Cardiac septum (tissue), 1 donor: ENCODE data around the gene RAET1E. TPM values are rescaled to one million over a fixed set of nuclear protein-coding genes. Genes with fewer than 3 reads are reported as not detected.
A peak's percentile ranks its signal among the peaks of the same experiment; 100 is the strongest.
"Not testable (repeated sequence)": the region's sequence is repeated elsewhere in the genome, so short reads cannot be mapped to it uniquely, and the experiment has no call there.

Source experiments
- DNase-seq: peaks from one replicate; pipeline ENCODE4 v3.0.0-alpha.2; 2020; ENCODE audit warnings: low spot score
- intact Hi-C: fragments of 100-400 bp; cut with DNase I; formaldehyde crosslinking; loops from one replicate; pipeline ENCODE4 v1.14.0; 2022
- long read RNA-seq: library from polyadenylated mRNA; unstranded; transcript quantifications from one replicate; pipeline ENCODE4 v2.0.0, GENCODE V29; 2021
- total RNA-seq: library from RNA; stranded (reverse); fragmentation: NEBNext Ultra II Directional; extraction: Animal tissue kit (Norgen Biotek cat#: 25700); gene quantifications from one replicate; pipeline ENCODE4 v1.2.1, GENCODE V29; 2021
- donor health status: DM: no; HTN: no; CAD: no.

RAET1E gene, protein sequence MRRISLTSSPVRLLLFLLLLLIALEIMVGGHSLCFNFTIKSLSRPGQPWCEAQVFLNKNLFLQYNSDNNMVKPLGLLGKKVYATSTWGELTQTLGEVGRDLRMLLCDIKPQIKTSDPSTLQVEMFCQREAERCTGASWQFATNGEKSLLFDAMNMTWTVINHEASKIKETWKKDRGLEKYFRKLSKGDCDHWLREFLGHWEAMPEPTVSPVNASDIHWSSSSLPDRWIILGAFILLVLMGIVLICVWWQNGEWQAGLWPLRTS
- total RNA-seq, result not detected
- long read RNA-seq, result 0 reads

DNA sequence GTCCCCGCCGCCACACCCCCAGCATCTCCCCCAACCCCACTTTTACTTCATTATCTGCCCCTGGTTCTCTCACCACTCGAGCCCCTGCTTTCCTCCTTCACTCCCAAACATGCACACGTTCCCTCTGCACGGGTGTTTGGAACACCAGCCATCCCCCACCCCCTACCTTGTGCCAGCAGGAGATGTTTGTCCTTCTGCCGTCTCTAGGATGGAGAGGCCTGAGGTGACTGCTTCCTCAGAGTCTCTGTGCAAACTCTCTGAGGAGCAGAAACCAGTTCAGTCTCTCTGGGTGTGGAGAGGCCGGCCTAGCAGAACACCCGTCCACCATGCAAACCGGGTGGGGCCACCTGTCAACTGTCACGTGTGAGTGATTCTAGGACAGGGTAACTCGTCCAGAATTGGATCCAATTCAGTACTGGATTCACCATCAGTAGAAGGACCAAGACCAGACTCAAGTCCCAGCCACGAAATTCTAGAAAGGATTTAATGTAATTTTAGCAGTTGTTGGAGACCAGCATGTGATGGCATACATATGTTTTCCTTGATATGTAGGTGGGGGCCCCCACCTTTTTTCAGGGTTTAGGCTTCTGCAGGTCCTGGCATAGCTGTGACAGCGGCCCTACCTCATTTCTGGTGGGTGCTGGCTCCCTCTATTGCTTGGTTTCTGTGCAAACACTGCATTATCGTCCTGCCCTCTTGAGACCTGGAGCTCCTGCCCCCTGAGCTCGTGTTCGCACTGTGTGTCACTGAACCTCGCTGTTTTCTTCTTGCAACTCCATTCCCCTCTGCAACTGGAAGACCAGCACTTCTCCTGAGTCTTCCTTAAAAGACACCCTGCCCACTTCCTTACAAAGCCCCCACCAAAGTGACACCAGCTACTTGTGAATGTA lies at the start of gene RAET1E:
RAET1E (minus strand) TSS at position 259 of the 890 bp plus-strand sequence. CDS start 7,212 bp downstream, outside the sequence.
- DNase-seq, result peak; percentile 58
- intact Hi-C loops, result no loop called here

DNA sequence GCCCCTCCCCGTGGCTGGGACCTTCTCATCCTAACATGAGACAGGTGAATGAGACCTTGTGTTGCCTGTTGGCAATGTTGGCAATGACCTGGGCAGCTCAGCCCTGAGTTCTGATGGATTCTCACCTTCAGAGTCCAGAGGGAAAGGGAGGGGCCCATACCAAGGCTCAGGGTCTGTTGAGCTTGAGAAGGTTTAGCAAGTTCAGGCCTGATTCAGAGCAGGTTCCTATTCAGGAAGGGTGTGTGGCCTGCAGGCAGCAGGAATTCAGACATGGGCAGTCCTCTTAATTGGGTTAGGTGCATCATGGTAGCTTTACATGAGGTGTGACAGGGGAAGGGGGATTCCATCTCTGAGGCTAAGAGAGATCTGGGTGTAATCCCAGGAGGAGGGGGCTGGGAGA lies 49.6 kb upstream of the RAET1E start:
- DNase-seq, intact Hi-C loops: not testable (repeated sequence)

DNA sequence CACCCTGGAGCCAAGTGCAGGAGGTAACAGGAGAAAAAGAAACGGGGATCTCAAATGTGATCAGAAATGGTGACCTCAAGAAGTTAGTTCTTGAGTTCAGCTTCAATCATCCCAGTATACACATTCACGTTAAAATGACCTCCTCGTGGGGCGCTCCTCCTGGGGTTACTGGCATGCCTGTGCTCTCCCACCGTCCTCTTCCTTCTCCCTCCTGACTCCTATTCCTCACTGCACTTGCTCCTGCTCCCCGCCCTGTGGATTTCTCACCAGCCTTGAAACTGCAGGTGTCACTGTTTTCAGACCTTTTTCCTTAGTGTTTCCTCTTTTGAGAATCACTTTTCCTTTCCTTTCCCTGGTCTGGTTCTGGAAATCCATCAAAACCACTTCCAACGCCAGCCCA lies 48.7 kb upstream of the RAET1E start:
- intact Hi-C loops, result not testable (repeated sequence)
- peak; percentile 33 for DNase-seq

DNA sequence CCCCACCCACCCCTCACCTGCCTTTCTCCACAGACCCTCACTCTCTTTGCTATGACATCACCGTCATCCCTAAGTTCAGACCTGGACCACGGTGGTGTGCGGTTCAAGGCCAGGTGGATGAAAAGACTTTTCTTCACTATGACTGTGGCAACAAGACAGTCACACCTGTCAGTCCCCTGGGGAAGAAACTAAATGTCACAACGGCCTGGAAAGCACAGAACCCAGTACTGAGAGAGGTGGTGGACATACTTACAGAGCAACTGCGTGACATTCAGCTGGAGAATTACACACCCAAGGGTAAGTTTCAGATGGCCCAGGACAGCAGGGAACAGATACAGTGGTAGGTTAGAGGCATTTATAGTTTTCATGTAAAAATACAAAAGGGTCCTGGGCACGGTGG lies 47.4 kb upstream of the RAET1E start:
- intact Hi-C loops, result not testable (repeated sequence)
- DNase-seq, result peak; percentile 22

DNA sequence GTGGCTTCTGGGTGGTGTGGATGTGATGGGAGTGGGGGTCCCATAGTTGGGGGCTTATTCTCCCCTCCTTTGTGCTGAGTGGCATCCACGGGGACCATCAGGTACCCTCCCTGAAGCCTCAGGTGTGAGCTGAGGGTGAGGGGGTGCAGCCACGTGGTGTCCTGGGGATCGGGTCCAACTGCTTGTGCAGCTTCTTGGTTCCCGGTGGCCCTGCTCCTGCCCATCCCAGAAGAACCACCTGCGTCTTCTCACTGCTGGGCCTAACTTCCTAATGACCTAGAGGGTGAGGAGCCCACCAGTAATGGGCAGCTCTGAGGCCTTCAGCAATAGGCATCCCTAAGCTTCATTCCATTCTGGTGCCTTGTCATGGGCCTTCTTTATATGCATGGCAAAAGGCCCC lies 45.4 kb upstream of the RAET1E start:
- peak; percentile 62 for DNase-seq
- intact Hi-C loops, result not testable (repeated sequence)

DNA sequence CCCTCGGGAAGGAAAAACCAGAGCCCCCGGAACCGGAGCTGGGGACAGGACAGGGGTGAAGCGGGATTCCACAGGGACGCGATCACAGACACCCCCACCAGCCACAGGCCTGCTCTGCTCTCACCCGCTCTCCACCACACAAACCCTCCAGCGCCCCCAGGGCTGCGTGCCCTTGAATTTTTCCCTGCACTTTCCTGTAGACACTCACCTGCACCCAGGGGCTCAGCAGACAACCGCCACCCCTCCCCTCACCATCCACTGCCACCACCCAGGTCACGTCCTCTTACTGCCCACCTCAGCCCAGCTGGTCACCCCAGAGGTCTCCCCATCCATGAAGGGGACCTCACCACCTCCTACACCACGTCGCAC lies 44.5 kb upstream of the RAET1E start:
- intact Hi-C loops, result no loop called here
- peak; percentile 41 for DNase-seq

DNA sequence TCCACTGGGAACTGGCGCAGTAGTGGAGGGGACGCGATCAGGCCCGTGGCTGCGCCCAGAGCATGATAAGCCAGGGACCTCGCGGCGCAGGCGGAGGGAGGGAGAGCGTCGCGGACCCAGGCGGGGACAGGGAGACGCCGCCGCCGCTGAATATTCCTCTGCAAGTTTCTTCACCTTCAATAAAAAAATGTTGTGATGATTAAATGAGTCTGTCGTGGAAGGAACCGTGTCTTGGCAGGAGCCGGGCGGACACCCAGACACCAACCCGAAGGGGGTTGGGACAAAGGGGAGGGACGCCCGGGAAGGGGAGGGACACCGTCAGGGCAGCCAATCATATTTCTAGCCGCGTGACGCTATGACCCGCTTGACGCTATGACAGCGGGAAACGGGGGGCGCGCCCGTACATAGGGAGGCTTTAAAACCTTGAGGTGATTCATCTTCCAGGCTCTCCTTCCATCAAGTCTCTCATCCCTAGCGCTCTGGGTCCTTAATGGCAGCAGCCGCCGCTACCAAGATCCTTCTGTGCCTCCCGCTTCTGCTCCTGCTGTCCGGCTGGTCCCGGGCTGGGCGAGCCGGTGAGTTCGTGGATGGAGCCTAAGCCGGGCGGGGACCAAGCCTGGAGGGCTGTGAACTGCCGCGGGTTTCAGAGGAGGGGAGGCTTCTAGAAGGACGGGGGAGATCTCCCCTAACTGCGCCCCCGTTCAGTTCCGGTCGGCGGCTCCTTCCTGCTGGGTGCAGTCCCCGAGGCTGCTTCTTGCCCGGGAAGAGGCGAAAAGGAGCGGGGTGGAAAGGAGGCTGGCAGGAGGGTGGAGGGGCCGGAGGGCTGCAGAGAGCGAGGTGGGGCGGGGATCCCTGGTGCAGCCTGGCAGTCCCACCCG lies 43.9 kb upstream of the RAET1E start, which contains the start of gene ULBP2:
ULBP2 (plus strand) TSS at position 432 of the 878 bp plus-strand sequence; CDS start at position 491, 59 bp downstream.
- intact Hi-C loops, result loop anchor here (2.0 kb wide), 1 partner anchor 63 kb away; no protein-coding TSS in a partner anchor
- peak; percentile 93 for DNase-seq

DNA sequence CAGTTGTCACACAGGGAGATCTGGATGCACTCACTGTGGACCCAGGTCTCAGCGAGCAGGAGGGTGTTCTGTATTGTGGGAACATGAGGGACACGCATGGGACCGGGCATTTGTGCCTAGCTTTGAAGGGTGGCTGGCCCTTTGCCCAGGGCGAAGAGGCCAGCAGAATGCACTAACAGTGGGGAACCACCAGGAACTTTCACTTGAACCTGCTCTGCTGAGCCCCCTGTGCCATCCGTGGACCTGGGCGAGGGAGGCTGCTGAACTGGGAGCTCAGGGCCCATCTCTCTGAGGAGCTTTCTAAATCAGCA lies 42.7 kb upstream of the RAET1E start:
- DNase-seq, result peak; percentile 61
- intact Hi-C loops, result loop anchor here (2.0 kb wide), 1 partner anchor 64 kb away; no protein-coding TSS in a partner anchor

DNA sequence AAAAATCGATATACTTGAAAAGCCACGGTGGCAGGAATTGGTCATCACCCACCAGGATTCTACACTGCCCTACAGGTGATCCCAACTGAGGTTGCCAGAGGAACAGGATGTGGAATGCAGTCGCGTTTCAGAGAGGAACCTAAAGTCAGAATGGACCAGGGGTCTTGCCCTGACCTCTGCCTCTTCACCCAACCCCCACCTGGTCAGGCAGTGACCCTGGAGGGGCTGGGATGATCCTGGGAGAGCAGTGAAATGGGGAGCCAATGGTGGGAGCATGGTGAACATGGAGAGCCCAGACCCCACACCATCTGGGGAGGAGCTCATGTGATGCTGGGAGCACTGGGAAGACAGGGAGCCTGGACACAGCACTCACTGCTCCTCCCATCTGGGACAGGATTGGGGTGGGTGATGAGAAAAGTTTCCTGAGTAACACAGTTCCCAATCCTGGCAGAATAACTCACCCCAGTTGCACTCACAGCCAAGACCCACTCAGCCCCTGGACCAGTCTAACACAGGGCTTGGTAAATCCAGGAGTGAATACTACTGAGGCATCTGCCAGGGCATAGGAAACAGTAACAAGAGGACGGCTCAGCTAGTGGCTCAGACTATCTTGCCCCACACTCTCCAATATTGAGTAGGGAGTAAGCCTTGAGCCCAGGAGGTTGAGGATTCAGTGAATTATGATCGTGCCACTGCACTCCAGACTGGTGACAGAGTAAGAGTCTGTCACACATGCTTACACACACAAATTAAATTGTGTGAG lies 42.2 kb upstream of the RAET1E start:
- intact Hi-C loops, result loop anchor here (2.0 kb wide), 1 partner anchor 65 kb away; no protein-coding TSS in a partner anchor
- DNase-seq, result peak; percentile 39

DNA sequence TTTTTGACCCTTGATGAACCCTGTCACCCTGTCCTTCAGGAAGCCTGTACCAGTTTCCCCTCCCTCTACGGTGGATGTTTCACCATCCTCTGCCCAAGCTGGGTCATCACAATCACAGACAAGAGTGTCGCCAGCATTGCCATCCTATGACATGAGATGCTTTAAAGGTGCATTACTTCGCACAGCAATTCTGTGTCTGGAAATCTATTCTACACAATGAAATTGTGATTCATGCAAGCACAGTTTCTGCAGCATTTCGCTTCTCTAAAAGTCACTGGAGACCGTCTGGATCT lies 41.4 kb upstream of the RAET1E start:
- peak; percentile 17 for DNase-seq
- intact Hi-C loops, result no loop called here

DNA sequence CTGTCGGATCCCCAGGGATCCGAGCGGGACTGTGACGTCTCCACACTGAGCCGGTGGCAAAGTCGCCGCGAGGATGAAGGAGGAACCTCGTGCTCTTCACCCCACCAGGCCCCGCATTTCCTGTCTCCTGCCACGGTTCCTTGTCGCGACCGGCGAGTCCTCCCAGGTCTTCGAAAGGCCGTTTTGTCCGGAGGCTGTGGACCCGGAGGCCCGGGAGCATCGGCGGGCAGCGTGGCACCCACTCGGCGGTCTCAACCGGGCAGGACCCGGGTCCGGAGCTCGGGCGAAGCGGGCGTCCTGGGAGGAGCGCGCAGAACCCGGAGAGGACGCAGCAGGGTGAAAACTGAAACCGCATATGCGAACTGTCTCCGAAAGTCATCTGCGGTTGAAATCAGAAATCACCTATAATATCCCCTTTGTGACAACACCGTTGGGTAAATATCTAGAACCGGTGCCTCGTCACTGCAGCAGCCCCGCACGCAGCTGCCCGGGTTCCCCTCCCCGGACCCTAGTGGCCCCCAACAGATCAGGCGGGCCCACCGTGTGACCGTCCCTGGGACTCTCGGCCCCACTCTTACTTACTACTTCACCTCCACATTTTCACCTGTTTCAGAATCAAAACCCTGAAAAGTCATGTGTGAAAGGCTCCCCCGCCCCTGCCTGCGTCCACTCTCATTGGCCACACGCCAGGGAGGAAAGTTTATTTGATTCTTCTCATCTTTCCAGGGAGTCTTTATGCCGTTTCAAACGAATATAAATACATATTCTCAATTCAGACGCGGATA lies 40.9 kb upstream of the RAET1E start:
- DNase-seq, result peak; percentile 68
- intact Hi-C loops, result no loop called here

DNA sequence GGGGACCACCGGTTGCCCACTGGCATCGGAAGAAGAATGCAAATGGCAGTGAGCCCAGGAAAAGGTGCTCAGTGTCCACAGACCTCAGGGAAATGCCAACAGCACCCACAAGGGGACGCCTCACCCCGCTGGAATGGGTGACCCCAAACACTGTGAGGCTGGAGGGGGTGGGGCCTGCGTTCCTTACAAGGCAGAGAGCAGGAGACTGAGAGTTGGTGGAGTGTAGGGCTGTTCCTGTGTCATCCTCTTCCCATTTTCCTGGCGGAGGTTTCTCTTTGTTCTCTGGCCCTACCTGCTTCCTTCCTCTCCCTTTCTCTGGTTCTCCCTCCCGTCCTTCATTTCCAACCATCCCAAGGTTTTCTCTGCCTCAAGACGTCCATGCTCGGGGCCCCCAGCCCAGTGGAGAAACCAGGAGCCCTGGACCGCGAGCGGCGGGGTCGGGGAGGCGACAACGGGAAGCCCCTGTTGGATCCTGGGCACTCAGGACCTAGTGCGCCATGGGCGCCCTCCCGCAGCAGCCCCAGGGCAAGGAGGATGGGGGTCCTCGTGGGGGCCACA lies 40.2 kb upstream of the RAET1E start:
- intact Hi-C loops, DNase-seq: not testable (repeated sequence)

DNA sequence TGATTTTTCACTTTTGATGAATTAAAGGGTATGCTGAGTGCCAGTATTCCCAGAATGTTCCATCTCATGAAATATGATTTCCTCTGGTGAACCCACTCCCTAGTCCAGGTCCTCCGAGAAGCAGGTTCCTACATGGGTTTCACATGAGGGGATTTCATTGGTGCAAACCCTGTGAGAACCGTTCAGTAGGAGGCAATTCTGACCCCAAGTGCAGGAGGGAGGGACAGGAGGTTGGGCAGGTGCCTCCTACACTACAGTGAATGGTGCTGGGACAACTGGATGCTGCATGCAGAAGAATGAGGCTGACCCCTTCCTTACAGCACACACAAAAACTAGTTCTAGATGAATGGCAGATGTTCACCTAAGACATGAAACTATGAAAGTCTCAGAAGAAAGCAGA lies 38.8 kb upstream of the RAET1E start:
- intact Hi-C loops, result no loop called here
- DNase-seq, result no peak

DNA sequence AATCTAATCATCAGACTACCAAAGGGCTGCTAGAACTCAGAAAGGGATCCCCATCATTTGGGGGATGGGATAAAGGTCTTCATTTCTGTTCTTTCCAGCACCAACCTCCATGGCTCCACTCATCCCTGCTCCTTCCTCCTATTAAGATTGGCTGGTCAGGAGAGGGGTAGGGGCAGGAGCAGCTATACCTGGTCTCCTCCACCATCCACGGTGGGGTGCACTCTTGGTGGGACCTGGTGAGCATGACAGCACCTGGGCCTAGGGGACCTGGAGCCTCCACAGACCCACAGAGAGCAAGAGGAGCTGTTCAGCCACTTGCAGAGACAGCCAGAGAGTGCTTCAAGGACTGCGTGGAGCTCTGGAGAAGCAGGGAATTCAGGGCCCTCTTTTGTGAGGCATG lies 37.8 kb upstream of the RAET1E start:
- peak; percentile 29 for DNase-seq
- intact Hi-C loops, result loop anchor here (2.0 kb wide), 1 partner anchor 81 kb away; no protein-coding TSS in a partner anchor

DNA sequence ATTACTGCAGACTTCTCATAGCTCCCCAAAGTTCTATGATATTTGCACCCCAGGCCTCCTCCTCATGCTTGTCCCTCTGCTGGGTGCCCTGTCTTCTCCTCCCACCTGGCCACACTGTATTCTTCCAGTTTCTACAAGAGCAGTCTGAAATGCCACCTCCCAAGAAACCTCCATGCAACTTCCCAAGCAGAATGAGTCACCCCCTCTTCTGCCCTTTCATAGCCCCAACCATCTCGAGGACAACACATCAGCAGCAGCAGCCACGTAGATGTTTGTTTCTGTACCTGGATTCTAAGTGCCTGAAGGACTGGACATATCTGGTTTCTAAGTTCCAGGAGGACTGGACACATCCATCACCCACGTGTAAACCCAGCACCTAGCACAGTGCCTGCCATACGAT lies 37.3 kb upstream of the RAET1E start:
- DNase-seq, result no peak
- intact Hi-C loops, result loop anchor here (2.0 kb wide), 1 partner anchor 82 kb away; no protein-coding TSS in a partner anchor

DNA sequence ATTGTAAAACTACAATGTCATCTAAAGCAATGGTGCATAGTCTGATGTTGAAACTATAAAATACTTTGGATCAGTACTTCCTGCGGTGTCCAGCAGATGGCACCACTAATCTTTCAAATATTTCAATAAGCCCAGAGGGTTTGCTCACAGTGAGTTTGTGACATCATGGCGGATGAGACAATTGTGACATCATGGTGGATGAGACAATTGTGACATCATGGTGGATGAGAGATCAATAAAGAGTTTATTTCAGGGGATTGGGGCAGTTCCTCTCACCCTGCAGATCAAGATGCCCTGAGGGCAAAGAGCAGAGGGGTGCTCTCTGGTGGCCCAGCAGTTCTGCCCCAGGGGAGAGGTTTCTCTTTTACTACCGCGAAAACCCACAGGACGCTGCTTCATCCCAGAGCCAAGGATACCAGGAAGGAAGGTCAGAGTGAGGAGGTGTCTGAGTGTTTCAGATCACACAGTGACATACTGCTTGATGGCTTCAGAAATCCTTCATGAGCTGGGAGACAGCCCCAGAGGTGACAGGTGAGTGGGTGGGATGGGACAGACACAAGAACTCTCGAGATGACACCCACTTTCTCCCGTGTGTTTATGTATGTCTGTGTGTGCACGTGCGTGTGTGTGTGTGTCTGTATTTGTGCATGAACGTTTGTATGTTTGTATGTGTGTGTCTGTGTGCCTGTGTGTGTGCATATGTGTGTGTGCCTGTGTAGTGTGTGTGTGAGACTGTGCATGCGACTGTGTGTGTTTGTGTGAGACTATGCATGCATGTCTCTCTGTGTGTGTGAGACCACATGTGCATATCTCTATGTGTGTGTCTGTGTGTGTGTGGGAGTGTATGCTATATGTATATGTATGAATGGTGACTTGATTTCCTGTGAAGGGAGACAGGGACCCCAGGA lies 36.6 kb upstream of the RAET1E start:
- intact Hi-C loops, result loop anchor here (2.0 kb wide), 1 partner anchor 82 kb away; no protein-coding TSS in a partner anchor
- peak; percentile 67 for DNase-seq

DNA sequence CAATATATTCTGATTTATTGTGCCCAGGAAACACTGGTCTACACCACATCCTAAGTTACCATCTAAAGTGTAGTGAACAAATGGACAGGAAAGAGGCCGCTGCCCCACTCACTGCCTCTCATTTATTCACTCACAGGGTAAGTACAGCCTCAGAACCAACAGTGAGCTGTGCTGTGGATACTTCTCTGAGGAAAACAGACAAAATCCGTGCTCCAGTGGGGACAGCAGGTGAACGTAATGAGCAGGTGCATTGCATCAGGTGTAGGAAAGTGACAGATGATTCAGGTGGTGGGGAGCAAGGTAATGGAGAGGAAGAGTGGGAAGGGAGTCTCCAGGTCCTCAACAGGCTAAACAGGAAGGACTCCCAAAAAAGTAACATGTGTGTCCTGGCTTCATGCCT lies 35.5 kb upstream of the RAET1E start:
- peak; percentile 61 for DNase-seq
- intact Hi-C loops, result no loop called here
